KMS-11 (cell line): ENCODE results near the gene UBASH3B.

Source experiments
- H2AFZ ChIP-seq: fragments of 200-600 bp; sonication (generic); 2 replicates; pipeline ENCODE4 v1.6.1; 2016; ENCODE audit warnings: antibody characterized with exemption, mixed run types, low read depth
- H3K27ac ChIP-seq: fragments of 200-600 bp; sonication (generic); 2 replicates; pipeline ENCODE4 v1.6.1; 2016; ENCODE audit warnings: mild to moderate bottlenecking, mixed run types
- H3K27me3 ChIP-seq: fragments of 200-600 bp; sonication (generic); 2 replicates; pipeline ENCODE4 v1.6.1; 2017; ENCODE audit warnings: mild to moderate bottlenecking, low read depth, mixed run types, moderate library complexity; ENCODE audit not compliant: insufficient read depth
- H3K36me3 ChIP-seq: fragments of 200-600 bp; sonication (generic); 2 replicates; pipeline ENCODE4 v1.6.1; 2017; ENCODE audit warnings: mild to moderate bottlenecking, mixed run types; ENCODE audit not compliant: insufficient read depth
- H3K4me1 ChIP-seq: fragments of 200-600 bp; sonication (generic); 2 replicates; pipeline ENCODE4 v1.6.1; 2016; ENCODE audit warnings: mild to moderate bottlenecking, low read depth, mixed run types; ENCODE audit not compliant: poor library complexity, severe bottlenecking
- H3K4me2 ChIP-seq: fragments of 200-600 bp; sonication (generic); 2 replicates; pipeline ENCODE4 v1.7.0; 2016; ENCODE audit warnings: mild to moderate bottlenecking, mixed run types
- H3K4me3 ChIP-seq: fragments of 200-600 bp; sonication (generic); IDR thresholded peaks from 2 replicates; pipeline ENCODE4 v1.6.1; 2017; ENCODE audit warnings: low read depth, low read length, mixed read lengths; ENCODE audit not compliant: insufficient read depth
- H3K79me2 ChIP-seq: fragments of 200-600 bp; sonication (generic); 2 replicates; pipeline ENCODE4 v1.6.1; 2016; ENCODE audit warnings: low read depth, mixed run types; ENCODE audit not compliant: insufficient read depth
- H3K9ac ChIP-seq: fragments of 200-600 bp; sonication (generic); 2 replicates; pipeline ENCODE4 v1.6.1; 2016; ENCODE audit warnings: mild to moderate bottlenecking, mixed run types
- H4K20me1 ChIP-seq: fragments of 200-600 bp; sonication (generic); 2 replicates; pipeline ENCODE4 v1.6.1; 2016; ENCODE audit warnings: mild to moderate bottlenecking, mixed run types; ENCODE audit not compliant: insufficient read depth
- TF ChIP-seq, protein P1 (sequence below): fragments of 200-600 bp; sonication (generic); conservative IDR thresholded peaks from 2 replicates; pipeline ENCODE4 v1.6.1; 2017; ENCODE audit warnings: low read depth, mild to moderate bottlenecking, antibody characterized with exemption, low read length, moderate library complexity, mixed read lengths

Gene UBASH3B

GRCh38 chr11:122685041-122685440, 29.5 kb downstream of the UBASH3B start:
- no peaks in the 10 kb centered on the region for H3K27me3 ChIP-seq
- H3K9ac ChIP-seq = no peak overlapping the region
- no peak overlapping the region for H3K27ac ChIP-seq
- H4K20me1 ChIP-seq = no peaks in the 10 kb centered on the region
- no peaks in the 10 kb centered on the region for H3K4me1 ChIP-seq
- H3K79me2 ChIP-seq = no peaks in the 10 kb centered on the region
- H2AFZ ChIP-seq = no peak overlapping the region
- H3K36me3 ChIP-seq = no peaks in the 10 kb centered on the region
- H3K4me2 ChIP-seq = no peak overlapping the region
- no peak overlapping the region for H3K4me3 ChIP-seq
- TF ChIP-seq, protein P1, sequence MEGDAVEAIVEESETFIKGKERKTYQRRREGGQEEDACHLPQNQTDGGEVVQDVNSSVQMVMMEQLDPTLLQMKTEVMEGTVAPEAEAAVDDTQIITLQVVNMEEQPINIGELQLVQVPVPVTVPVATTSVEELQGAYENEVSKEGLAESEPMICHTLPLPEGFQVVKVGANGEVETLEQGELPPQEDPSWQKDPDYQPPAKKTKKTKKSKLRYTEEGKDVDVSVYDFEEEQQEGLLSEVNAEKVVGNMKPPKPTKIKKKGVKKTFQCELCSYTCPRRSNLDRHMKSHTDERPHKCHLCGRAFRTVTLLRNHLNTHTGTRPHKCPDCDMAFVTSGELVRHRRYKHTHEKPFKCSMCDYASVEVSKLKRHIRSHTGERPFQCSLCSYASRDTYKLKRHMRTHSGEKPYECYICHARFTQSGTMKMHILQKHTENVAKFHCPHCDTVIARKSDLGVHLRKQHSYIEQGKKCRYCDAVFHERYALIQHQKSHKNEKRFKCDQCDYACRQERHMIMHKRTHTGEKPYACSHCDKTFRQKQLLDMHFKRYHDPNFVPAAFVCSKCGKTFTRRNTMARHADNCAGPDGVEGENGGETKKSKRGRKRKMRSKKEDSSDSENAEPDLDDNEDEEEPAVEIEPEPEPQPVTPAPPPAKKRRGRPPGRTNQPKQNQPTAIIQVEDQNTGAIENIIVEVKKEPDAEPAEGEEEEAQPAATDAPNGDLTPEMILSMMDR = no peak

DNA sequence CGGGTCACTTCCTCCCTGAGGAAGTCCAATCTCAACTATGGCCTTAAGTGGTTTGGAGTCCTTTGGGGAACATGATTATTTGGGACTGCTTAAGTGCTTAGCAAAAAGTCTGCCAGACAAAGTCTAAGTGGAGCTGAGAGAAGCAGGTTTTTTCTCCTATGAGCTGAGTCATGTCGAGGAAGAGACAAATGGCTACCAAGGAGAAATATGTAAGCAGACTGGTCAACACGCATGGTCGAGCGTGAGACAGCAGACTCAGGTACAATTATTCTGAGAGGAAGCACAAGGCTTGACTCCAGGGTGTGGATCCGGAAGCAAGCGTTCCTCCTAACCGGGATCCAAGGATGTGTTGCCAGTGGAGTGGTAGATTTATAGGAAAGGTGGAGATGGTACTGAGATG, 30.6 kb downstream of the UBASH3B start:
- TF ChIP-seq, protein P1 = no peak
- Histone ChIP-seq H2AFZ (no peak overlapping the region), H3K27me3 (no peaks in the 10 kb centered on the region), H4K20me1 (no peaks in the 10 kb centered on the region), H3K4me2 (no peak overlapping the region), H3K27ac (no peak overlapping the region), H3K36me3 (no peaks in the 10 kb centered on the region), H3K9ac (no peak overlapping the region), H3K4me1 (no peaks in the 10 kb centered on the region), H3K79me2 (no peaks in the 10 kb centered on the region), H3K4me3 (no peak overlapping the region)

- Histone ChIP-seq H3K27me3 (no peaks in the 10 kb centered on the region), H2AFZ (no peak overlapping the region), H3K4me3 (no peak overlapping the region), H4K20me1 (no peaks in the 10 kb centered on the region), H3K4me2 (no peak overlapping the region), H3K9ac (no peak overlapping the region), H3K4me1 (no peaks in the 10 kb centered on the region), H3K79me2 (no peaks in the 10 kb centered on the region), H3K27ac (no peak overlapping the region), H3K36me3 (no peaks in the 10 kb centered on the region)
- TF ChIP-seq, protein P1 = no peak
Measured at GRCh38 chr11:122690384-122690783, 34.9 kb downstream of the UBASH3B start.

DNA sequence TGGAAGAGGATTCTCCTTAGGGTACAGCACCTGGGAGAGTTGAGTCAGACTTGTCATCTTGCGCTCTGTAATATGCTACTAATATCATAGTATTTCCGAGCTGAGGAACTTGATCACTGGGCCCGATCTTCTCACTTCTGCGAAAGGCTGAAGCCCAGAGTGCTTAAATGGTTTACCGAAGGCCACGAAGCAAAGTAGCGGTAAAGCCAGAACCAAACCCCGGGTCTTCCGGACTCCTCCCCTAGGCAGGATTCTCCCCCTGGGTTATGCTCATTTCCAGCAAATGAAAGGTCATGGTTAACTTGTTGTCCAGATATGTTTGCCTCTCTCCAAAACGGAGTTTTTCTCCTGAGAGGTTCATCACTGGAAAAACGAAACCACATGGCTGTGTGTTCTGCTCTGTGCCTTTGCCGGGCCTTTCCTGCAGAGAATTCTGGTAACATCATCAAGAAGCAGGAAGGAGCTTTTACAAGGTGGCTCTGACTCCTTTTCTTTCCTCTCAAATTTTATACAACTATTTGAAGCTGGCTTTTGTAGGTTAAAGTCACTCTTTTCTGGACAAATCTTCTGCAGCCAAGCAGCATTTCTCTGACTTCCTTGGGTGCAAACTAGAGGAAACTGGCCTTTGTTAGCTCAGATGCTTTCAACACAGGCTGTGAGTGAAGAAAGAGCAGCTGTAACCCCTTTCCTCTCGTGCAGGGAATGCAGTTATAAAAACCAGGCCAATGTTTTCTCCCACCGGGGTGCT, 35.5 kb downstream of the UBASH3B start:
- TF ChIP-seq, protein P1 = no peak
- no peaks in the 10 kb centered on the region for H3K4me1 ChIP-seq
- no peaks in the 10 kb centered on the region for H3K36me3 ChIP-seq
- H2AFZ ChIP-seq = no peak overlapping the region
- no peak overlapping the region for H3K27ac ChIP-seq
- H3K9ac ChIP-seq = no peak overlapping the region
- H3K79me2 ChIP-seq = no peaks in the 10 kb centered on the region
- H3K4me3 ChIP-seq = no peak overlapping the region
- no peak overlapping the region for H3K4me2 ChIP-seq
- no peaks in the 10 kb centered on the region for H4K20me1 ChIP-seq
- H3K27me3 ChIP-seq = no peaks in the 10 kb centered on the region
